B cell (primary cell): ENCODE results near the gene TFPT.

Experiments used
- CTCF ChIP-seq: fragments of 200-600 bp; IDR thresholded peaks from one replicate; pipeline ENCODE4 v1.8.0; 2022; ENCODE audit warnings: antibody characterized with exemption, mild to moderate bottlenecking
- EZH2 ChIP-seq: IDR thresholded peaks from 2 replicates; pipeline ENCODE4 v1.6.1; 2012; ENCODE audit warnings: borderline replicate concordance, low read depth, mild to moderate bottlenecking, moderate library complexity, low read length; ENCODE audit not compliant: insufficient read depth, poor library complexity, severe bottlenecking

GRCh38 chr19:54105796-54106195, 9.7 kb downstream of the TFPT start:
- no peak for TF ChIP-seq CTCF
- TF ChIP-seq EZH2 = no peak
